SK-N-MC (cell line): Measurements from ENCODE around the gene BLM.
"Not testable (repeated sequence)": the region's sequence is repeated elsewhere in the genome, so short reads cannot be mapped to it uniquely, and the experiment has no call there.

Experiments
- DNase-seq: peaks from one replicate; pipeline ENCODE4 v3.0.0-alpha.2; 2011; ENCODE audit warnings: low read depth, low spot score
- H3K27ac ChIP-seq: fragments of 200-600 bp; sonication (generic); 2 replicates; pipeline ENCODE4 v1.5.1; 2016; ENCODE audit warnings: mixed run types
- H3K36me3 ChIP-seq: fragments of 200-600 bp; sonication (generic); 2 replicates; pipeline ENCODE4 v1.6.1; 2017; ENCODE audit warnings: antibody characterized with exemption, low read length, mixed read lengths; ENCODE audit not compliant: insufficient read depth
- H3K4me3 ChIP-seq: fragments of 200-600 bp; sonication (generic); 2 replicates; pipeline ENCODE4 v1.5.1; 2016
- H3K9ac ChIP-seq: fragments of 200-600 bp; sonication (generic); 2 replicates; pipeline ENCODE4 v1.8.0; 2017; ENCODE audit warnings: mixed run types, mixed read lengths; ENCODE audit not compliant: insufficient read length
- H3K9me3 ChIP-seq: fragments of 200-600 bp; sonication (generic); 2 replicates; pipeline ENCODE4 v1.6.1; 2017; ENCODE audit warnings: low read depth, mild to moderate bottlenecking, antibody characterized with exemption, low read length, moderate library complexity, mixed read lengths
- EZH2 ChIP-seq: fragments of 200-600 bp; sonication (generic); IDR thresholded peaks from one replicate; pipeline ENCODE4 v1.6.1; 2017; ENCODE audit warnings: antibody characterized with exemption
- FOXP2 ChIP-seq: optimal IDR thresholded peaks from 2 replicates; pipeline ENCODE3; 2011; ENCODE audit warnings: mild to moderate bottlenecking, moderate library complexity; ENCODE audit not compliant: insufficient read depth; ENCODE audit errors: extremely low read length, control extremely low read depth
- POLR2AphosphoS5 ChIP-seq: IDR thresholded peaks from 2 replicates; pipeline ENCODE4 v1.6.1; 2012; ENCODE audit warnings: mild to moderate bottlenecking, low read depth, low read length, borderline replicate concordance

The BLM gene

GRCh38 chr15:90711418-90711824 lies 5.7 kb upstream of the BLM start:
- no peak overlapping the region for H3K27ac ChIP-seq
- TF ChIP-seq POLR2AphosphoS5, result no peak
- no peak for TF ChIP-seq FOXP2
- no peak for TF ChIP-seq EZH2

GRCh38 chr15:90711842-90712241 lies 5.3 kb upstream of the BLM start:
- no peaks in the 10 kb centered on the region; the same call in 1 of the 2 replicates for H3K36me3 ChIP-seq
- no peak for DNase-seq
- H3K4me3 ChIP-seq, result no peak overlapping the region
- H3K9ac ChIP-seq, result no peak overlapping the region
- TF ChIP-seq POLR2AphosphoS5 (no peak), FOXP2 (no peak), EZH2 (no peak)
- H3K27ac ChIP-seq, result no peak overlapping the region
- H3K9me3 ChIP-seq, result no peaks in the 10 kb centered on the region

More at GRCh38 chr15:90711418-90711824, 5.7 kb upstream of the BLM start:
- no peak for DNase-seq
- no peaks in the 10 kb centered on the region for H3K9me3 ChIP-seq
- H3K36me3 ChIP-seq, result no peaks in the 10 kb centered on the region; the same call in 1 of the 2 replicates
- no peak overlapping the region for H3K9ac ChIP-seq
- H3K4me3 ChIP-seq, result no peak overlapping the region

- H3K4me3 ChIP-seq, result no peak overlapping the region
- no peak overlapping the region for H3K27ac ChIP-seq
- H3K9me3 ChIP-seq, result no peaks in the 10 kb centered on the region
- DNase-seq, result no peak
- H3K36me3 ChIP-seq, result no peaks in the 10 kb centered on the region; the same call in 1 of the 2 replicates
- TF ChIP-seq FOXP2 (no peak), POLR2AphosphoS5 (no peak), EZH2 (no peak)
- no peak overlapping the region for H3K9ac ChIP-seq
Observed at GRCh38 chr15:90713081-90713480, 4.1 kb upstream of the BLM start.

- no peak for TF ChIP-seq POLR2AphosphoS5
- no peak for TF ChIP-seq EZH2
- TF ChIP-seq FOXP2, result no peak
- Histone ChIP-seq H3K9me3 (no peaks in the 10 kb centered on the region), H3K9ac (peak overlapping the region; percentile 94), H3K27ac (peak overlapping the region; percentile 97), H3K36me3 (no peaks in the 10 kb centered on the region; the same call in 1 of the 2 replicates), H3K4me3 (peak overlapping the region; percentile 91)
- DNase-seq, result no peak
Observed at GRCh38 chr15:90716317-90716975, 700 bp upstream of the BLM start.

- Histone ChIP-seq H3K27ac (no peak overlapping the region), H3K9me3 (no peaks in the 10 kb centered on the region), H3K4me3 (peak overlapping the region; percentile 91), H3K36me3 (no peaks in the 10 kb centered on the region; the same call in 1 of the 2 replicates), H3K9ac (peak overlapping the region; percentile 93)
- DNase-seq, result no peak
- TF ChIP-seq FOXP2, result no peak
- TF ChIP-seq EZH2, result no peak
- no peak for TF ChIP-seq POLR2AphosphoS5
Observed at GRCh38 chr15:90718232-90718631, 1.1 kb downstream of the BLM start.

- DNase-seq, result no peak
- Histone ChIP-seq H3K4me3 (no peak overlapping the region), H3K27ac (peak overlapping the region; percentile 32; the same call in 1 of the 2 replicates), H3K36me3 (peaks cover 12% of the 10 kb centered on the region), H3K9ac (no peak overlapping the region), H3K9me3 (no peaks in the 10 kb centered on the region)
- TF ChIP-seq FOXP2, result no peak
- no peak for TF ChIP-seq EZH2
- no peak for TF ChIP-seq POLR2AphosphoS5
Observed at GRCh38 chr15:90720131-90720530, 3.0 kb downstream of the BLM start.

- peaks cover 63% of the 10 kb centered on the region for H3K36me3 ChIP-seq
- DNase-seq, result no peak
- no peak overlapping the region for H3K4me3 ChIP-seq
Observed at GRCh38 chr15:90729261-90729660, 12.1 kb downstream of the BLM start.

GRCh38 chr15:90730290-90730689 lies 13.1 kb downstream of the BLM start:
- Histone ChIP-seq H3K9me3 (peaks cover 3% of the 10 kb centered on the region), H3K27ac (no peak overlapping the region), H3K9ac (no peak overlapping the region), H3K4me3 (no peak overlapping the region), H3K36me3 (peaks cover 62% of the 10 kb centered on the region)
- DNase-seq, result no peak
- TF ChIP-seq FOXP2, result no peak
- no peak for TF ChIP-seq EZH2
- no peak for TF ChIP-seq POLR2AphosphoS5

More at GRCh38 chr15:90729261-90729660, 12.1 kb downstream of the BLM start:
- TF ChIP-seq FOXP2 (no peak), POLR2AphosphoS5 (no peak), EZH2 (no peak)
- no peak overlapping the region for H3K9ac ChIP-seq
- no peak overlapping the region for H3K27ac ChIP-seq
- peaks cover 3% of the 10 kb centered on the region for H3K9me3 ChIP-seq

GRCh38 chr15:90735923-90736322 lies 18.8 kb downstream of the BLM start:
- DNase-seq, result no peak
- H3K4me3 ChIP-seq, result no peak overlapping the region

GRCh38 chr15:90740545-90740944 lies 23.4 kb downstream of the BLM start:
- H3K36me3 ChIP-seq, result peaks cover 19% of the 10 kb centered on the region

More at GRCh38 chr15:90735923-90736322, 18.8 kb downstream of the BLM start:
- H3K9ac ChIP-seq, result peak overlapping the region; percentile 7
- H3K27ac ChIP-seq, result 0 out of 2 replicates have a peak overlapping the region, but pooled peaks have one; percentile 23
- TF ChIP-seq EZH2 (no peak), POLR2AphosphoS5 (no peak), FOXP2 (no peak)
- H3K9me3 ChIP-seq, result peaks cover 3% of the 10 kb centered on the region
- H3K36me3 ChIP-seq, result peaks cover 59% of the 10 kb centered on the region

More at GRCh38 chr15:90740545-90740944, 23.4 kb downstream of the BLM start:
- H3K9me3 ChIP-seq, H3K27ac ChIP-seq, DNase-seq, H3K4me3 ChIP-seq, H3K9ac ChIP-seq: not testable (repeated sequence)
